Stimulated activated CD8-positive, alpha-beta memory T cell treated with anti-CD3 and anti-CD28 coated beads, Interleukin-4, amount 100 ng/mL, for 1 hour (primary cell): ENCODE data around the gene ADAMTS19.

ENCODE experiments used
- DNase-seq, 2 donors: peaks; one replicate each; pipeline ENCODE4 v3.0.0-alpha.2; 2020; ENCODE audit warnings: low read depth in 2 of 2, low spot score in 1 of 2

Gene ADAMTS19

GRCh38 chr5:129748913-129749880 lies 289.1 kb downstream of the ADAMTS19 start:
- no peak for DNase-seq

- no peak for DNase-seq
Measured at GRCh38 chr5:129760636-129761325, 300.7 kb downstream of the ADAMTS19 start.

- DNase-seq: no peak
Measured at GRCh38 chr5:129763651-129764050, 303.6 kb downstream of the ADAMTS19 start.

GRCh38 chr5:129766798-129767197 lies 306.7 kb downstream of the ADAMTS19 start:
- DNase-seq: no peak

- no peak for DNase-seq
Measured at GRCh38 chr5:129767927-129768380, 307.9 kb downstream of the ADAMTS19 start.

GRCh38 chr5:129768735-129769134 lies 308.6 kb downstream of the ADAMTS19 start:
- no peak for DNase-seq

- DNase-seq: no peak
Measured at GRCh38 chr5:129770024-129770820, 310.1 kb downstream of the ADAMTS19 start.

GRCh38 chr5:129771058-129771838 lies 311.1 kb downstream of the ADAMTS19 start:
- DNase-seq: peak in 1 of 2 donors; percentile 9

- no peak for DNase-seq
Measured at GRCh38 chr5:129773376-129773775, 313.3 kb downstream of the ADAMTS19 start.

GRCh38 chr5:129781594-129781993 lies 321.5 kb downstream of the ADAMTS19 start:
- DNase-seq: no peak
